ENCODE results near the gene OR6K3.
"Not testable (repeated sequence)": the region's sequence is repeated elsewhere in the genome, so short reads cannot be mapped to it uniquely, and the experiment has no call there.

OR6K3 gene

GRCh38 chr1:158688343-158688742 is 32.2 kb downstream of the OR6K3 start:
- not testable (repeated sequence) for DNase-seq (ENCODE audit: extremely low read depth in 1 of 2, low read depth in 1 of 2)

GRCh38 chr1:158687037-158687436 is 33.5 kb downstream of the OR6K3 start:
- DNase-seq (ENCODE audit: extremely low read depth in 1 of 2, low read depth in 1 of 2) = no peak

- DNase-seq (ENCODE audit: extremely low read depth in 1 of 2, low read depth in 1 of 2) = no peak
Measured at GRCh38 chr1:158686111-158687009, 34.2 kb downstream of the OR6K3 start, which contains the start of gene SPTA1. Gene SPTA1 (minus strand): TSS chr1:158686715. CDS start chr1:158686517, 198 bp downstream.

DNA sequence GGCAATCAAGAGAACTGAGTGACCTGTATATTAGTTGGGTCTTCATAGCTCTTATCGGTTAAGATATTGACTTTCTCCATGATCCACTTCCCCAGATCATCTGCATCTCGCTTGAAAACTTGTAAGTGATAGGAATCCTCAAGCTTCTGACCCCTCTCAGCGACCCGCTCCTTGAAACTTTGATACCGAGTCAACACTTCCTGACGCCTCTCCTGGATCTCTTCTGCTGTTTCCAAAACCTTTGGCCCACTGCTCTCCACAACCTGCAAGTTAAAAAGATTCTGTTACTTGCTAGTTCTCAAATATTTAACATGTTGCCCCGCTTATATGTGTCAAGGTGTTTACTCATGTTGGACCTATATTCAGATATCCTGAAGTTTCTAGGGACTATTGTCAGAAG is 35.4 kb downstream of the OR6K3 start:
- DNase-seq (ENCODE audit: extremely low read depth in 1 of 2, low read depth in 1 of 2) = no peak

- no peak for DNase-seq (ENCODE audit: extremely low read depth in 1 of 2, low read depth in 1 of 2)
Measured at GRCh38 chr1:158681606-158682005, 38.9 kb downstream of the OR6K3 start.

GRCh38 chr1:158679289-158679688 is 41.2 kb downstream of the OR6K3 start:
- DNase-seq (ENCODE audit: extremely low read depth in 1 of 2, low read depth in 1 of 2) = no peak

DNA sequence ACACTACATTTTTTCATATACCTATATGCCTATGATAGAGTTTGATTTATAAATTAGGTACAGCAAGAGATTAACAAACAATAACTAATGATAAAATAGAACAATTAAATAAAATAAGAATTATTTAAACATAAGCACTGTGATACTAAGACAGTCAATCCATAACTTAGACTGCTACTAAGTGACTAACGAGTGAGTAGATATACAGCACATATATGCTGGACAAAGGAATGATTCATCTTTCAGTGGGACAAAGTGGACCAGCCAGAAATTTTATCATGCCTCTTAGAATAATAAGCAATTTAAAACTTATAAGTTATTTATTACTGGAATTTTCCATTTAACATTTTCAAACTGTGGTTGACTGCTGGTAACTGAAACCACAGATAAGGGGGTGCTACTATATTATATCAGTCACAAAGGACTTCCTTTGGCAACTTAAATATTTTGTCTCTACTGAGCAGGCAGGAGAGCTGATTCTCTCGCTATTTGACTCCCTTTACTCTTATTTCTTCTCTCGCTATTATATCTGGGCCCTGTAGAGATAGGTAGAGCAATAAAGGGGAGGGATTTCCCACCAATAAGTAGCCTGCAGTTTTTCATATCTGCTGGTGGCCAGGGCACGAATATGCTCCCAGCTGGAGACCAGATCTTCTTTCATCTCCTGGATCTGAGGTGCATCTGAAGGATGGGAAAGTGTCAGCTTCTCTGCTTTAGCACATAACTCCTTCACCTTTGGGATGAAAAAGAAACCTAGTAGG is 44.8 kb downstream of the OR6K3 start:
- DNase-seq (ENCODE audit: extremely low read depth in 1 of 2, low read depth in 1 of 2) = no peak

DNA sequence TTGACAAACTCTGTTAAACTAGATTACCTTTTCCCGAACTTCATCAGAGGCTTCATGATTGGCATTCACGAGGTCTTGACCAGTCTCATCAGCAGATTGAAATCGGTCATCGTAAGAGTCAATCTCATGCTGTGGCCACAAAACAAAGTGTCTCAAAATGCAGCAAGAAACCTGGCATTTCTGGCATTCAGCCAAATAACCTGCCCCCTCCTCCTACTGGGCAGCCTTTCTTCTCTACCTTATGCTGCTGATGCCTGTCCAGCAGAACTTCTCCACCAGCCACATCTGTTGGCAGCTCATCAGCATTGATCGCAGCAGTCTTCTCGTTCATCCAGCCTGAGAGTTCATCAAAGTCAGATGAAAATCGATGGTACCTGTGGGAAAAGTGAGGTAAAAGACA is 46.2 kb downstream of the OR6K3 start:
- no peak for DNase-seq (ENCODE audit: extremely low read depth in 1 of 2, low read depth in 1 of 2)

All from activated CD8-positive, alpha-beta memory T cell treated with anti-CD3 and anti-CD28 coated beads for 1 hour (primary cell).